Erythroblast (primary cell): ENCODE results near the gene TCTN2.

Experiments used
- GATA1 ChIP-seq: IDR thresholded peaks from 2 replicates; pipeline ENCODE4 v1.6.1; 2011; ENCODE audit warnings: low read depth, mild to moderate bottlenecking, control low read depth, low read length, moderate library complexity
- POLR2A ChIP-seq: IDR thresholded peaks from 2 replicates; pipeline ENCODE4 v1.6.1; 2011; ENCODE audit warnings: mild to moderate bottlenecking, low read length

- TF ChIP-seq POLR2A, result no peak
- no peak for TF ChIP-seq GATA1
Measured at GRCh38 chr12:123733229-123733628, 62.3 kb downstream of the TCTN2 start.
